BLaER1 treated with 17β-estradiol and CSF1 and Interleukin-3, amounts not matched to agents 10 nM and 100 nM (cell line): ENCODE measurements around the gene CRACDL.
A peak's percentile ranks its signal among the peaks of the same experiment; 100 is the strongest.
"Not testable (repeated sequence)": the region's sequence is repeated elsewhere in the genome, so short reads cannot be mapped to it uniquely, and the experiment has no call there.

Experiments
- H3K27ac ChIP-seq, 11 experiments: shearing (Covaris generic); formaldehyde crosslinking; 2 replicates each; pipeline ENCODE4 v1.8.1; 2022
- H3K27me3 ChIP-seq, 11 experiments: shearing (Covaris generic); formaldehyde crosslinking; 2 replicates each; pipeline ENCODE4 v1.8.1; 2022
- H3K36me3 ChIP-seq, 11 experiments: shearing (Covaris generic); formaldehyde crosslinking; 2 replicates each; pipeline ENCODE4 v1.8.1; 2022
- H3K4me1 ChIP-seq, 10 experiments: shearing (Covaris generic); formaldehyde crosslinking; 2 replicates each; pipeline ENCODE4 v1.8.1; 2022
- H3K4me2 ChIP-seq, 11 experiments: shearing (Covaris generic); formaldehyde crosslinking; 2 replicates each; pipeline ENCODE4 v1.8.1; 2022
- H3K4me3 ChIP-seq, 10 experiments: shearing (Covaris generic); formaldehyde crosslinking; 2 replicates each; pipeline ENCODE4 v1.8.1; 2022
- H3K9ac ChIP-seq, 11 experiments: shearing (Covaris generic); formaldehyde crosslinking; 2 replicates each; pipeline ENCODE4 v1.8.1; 2022
- H3K9me3 ChIP-seq, 11 experiments: shearing (Covaris generic); formaldehyde crosslinking; replicated peaks in 1 of 11; 2 replicates each; pipeline ENCODE4 v1.8.1; 2022
- H4K20me1 ChIP-seq, 11 experiments: shearing (Covaris generic); formaldehyde crosslinking; 2 replicates each; pipeline ENCODE4 v1.8.1; 2022
- Cebpa-rat ChIP-seq, 11 experiments: shearing (Covaris generic); IDR thresholded peaks; 2 replicates each; pipeline ENCODE4 v1.8.1; 2022

The CRACDL gene

DNA sequence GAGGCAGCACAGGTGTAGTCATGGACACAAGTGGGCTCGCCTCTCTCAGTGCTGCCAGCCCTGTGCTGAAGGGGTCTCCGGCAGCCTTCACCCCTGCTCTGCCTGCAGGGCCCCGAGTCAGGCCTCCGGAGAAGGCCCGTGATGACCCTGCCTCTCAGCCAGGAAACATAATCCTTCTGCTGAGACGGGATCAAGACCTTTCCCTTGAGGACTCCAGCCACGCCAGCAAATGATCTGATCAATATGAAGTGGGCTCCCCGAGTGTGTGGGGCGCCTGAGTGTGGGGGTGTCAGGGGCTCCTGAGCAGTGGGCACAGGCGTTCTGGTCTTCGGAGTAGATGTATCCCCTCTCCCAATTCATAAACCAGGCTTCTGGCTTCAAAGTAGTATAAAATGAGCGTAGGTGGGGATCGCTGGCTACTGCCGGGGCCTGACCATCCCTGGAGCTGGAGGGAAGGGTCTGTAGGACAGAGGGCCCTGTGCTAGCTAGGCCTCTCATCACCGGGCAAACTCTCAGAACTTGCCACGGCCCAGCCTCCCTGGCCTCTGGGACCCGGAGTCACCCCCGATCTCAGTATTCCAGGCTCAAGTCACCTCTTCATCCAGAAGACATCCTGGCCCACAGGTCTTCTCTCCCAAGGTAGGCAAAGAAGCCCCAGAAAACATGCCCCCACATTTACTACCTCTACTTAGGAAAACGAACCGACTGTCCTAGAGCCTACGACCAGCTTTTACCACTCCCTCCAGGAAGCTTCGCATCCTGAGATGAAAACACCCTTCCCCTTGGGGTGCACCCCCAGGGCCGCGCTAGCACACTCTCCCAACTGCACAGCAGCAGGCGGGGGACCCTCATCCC, 33.6 kb downstream of the CRACDL start:
- Histone ChIP-seq H3K4me2 (peak overlapping the region in 7 of 11 experiments; percentile 10 to 64 (median 26); a peak in 13 of 22 replicates), H3K27me3 (no peaks in the 10 kb centered on the region), H3K4me3 (no peak overlapping the region)

DNA sequence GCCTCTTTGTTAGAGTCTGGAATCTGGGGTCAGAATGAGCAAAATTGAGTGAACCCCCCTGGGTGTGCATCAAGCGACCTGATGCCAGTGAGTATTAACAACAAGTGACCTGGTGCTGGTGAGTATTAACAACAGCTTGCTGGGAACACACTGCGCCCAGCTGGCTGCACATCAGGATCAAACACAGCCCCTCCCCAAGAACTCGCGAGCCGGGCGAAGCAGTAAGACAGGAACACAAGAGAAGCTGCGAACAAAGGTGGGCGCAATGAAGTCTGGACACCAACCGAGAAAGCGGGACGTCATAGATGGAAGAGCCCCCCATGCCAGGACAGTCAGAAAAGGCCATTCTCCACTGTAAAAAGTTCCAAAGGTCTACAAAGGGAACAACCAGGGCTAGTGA, 34.3 kb downstream of the CRACDL start:
- H3K9ac ChIP-seq = no peak overlapping the region
- no peak for TF ChIP-seq Cebpa-rat (IDR thresholded peaks at IDR 0.05)
- H3K36me3 ChIP-seq = no peaks in the 10 kb centered on the region
- H3K27ac ChIP-seq = no peak overlapping the region
- no peaks in the 10 kb centered on the region for H3K9me3 ChIP-seq
- H3K4me3 ChIP-seq = no peak overlapping the region
- no peaks in the 10 kb centered on the region for H3K27me3 ChIP-seq
- H3K4me2 ChIP-seq = no peak overlapping the region
- H4K20me1 ChIP-seq = no peaks in the 10 kb centered on the region
- H3K4me1 ChIP-seq = peaks cover 0 to 20% (median 9%) of the 10 kb centered on the region in 10 experiments; a peak in 11 of 20 replicates

More for the DNA sequence above, 33.6 kb downstream of the CRACDL start:
- Histone ChIP-seq H3K36me3 (no peaks in the 10 kb centered on the region), H3K9me3 (no peaks in the 10 kb centered on the region), H4K20me1 (no peaks in the 10 kb centered on the region), H3K27ac (no peak overlapping the region), H3K9ac (no peak overlapping the region; a peak in 1 of 22 replicates), H3K4me1 (peaks cover 0 to 27% (median 16%) of the 10 kb centered on the region in 10 experiments; a peak in 16 of 20 replicates)
- no peak for TF ChIP-seq Cebpa-rat (IDR thresholded peaks at IDR 0.05)

DNA sequence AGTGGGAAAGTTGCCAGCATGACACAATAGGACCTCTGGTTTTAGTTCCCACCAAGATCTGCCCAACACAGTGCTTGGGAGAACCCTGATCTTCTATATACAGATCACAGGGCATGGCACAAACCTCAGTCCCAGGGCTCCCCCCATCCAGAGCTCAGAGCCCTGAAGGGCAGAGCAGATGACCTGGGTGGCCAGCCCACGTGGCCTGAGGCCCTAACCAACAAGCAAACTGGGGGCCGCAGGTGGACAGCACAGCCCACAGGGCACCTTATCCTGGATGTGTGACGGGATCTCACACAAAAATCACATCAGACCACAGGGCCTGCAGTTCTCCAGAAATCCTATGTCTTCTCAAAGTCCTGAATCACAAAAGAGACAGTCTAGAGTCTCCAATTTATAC, 34.7 kb downstream of the CRACDL start:
- Histone ChIP-seq H3K27me3 (no peaks in the 10 kb centered on the region), H3K4me1 (peaks cover 0 to 23% (median 12%) of the 10 kb centered on the region in 10 experiments; a peak in 11 of 20 replicates), H3K36me3 (no peaks in the 10 kb centered on the region), H3K9me3 (no peaks in the 10 kb centered on the region), H3K27ac (no peak overlapping the region), H3K4me2 (no peak overlapping the region), H3K9ac (no peak overlapping the region), H4K20me1 (no peaks in the 10 kb centered on the region), H3K4me3 (no peak overlapping the region)
- TF ChIP-seq Cebpa-rat (IDR thresholded peaks at IDR 0.05) = no peak

DNA sequence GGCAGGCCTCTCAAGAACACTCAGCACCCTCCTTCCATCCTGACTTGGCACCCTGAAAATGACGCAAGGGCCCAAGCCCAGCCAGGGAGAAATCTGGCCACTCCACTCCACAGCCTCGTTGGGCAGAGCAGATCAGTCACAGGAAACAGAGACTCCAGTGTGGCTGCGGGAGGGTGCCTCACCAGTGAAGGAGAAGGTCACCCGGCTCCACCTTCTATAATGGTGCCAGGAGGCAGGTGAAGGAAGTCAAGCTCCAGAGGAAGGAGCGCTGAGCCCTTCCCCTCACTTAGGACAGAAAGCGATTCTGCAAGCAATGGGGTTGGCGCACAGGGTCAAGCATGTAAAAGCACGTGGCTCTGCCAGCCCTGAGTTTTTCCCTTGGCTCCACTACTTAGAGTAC, 35.3 kb downstream of the CRACDL start:
- Histone ChIP-seq H4K20me1 (no peaks in the 10 kb centered on the region), H3K9ac (no peak overlapping the region), H3K27ac (no peak overlapping the region), H3K4me2 (no peak overlapping the region), H3K9me3 (no peaks in the 10 kb centered on the region), H3K36me3 (no peaks in the 10 kb centered on the region), H3K4me3 (no peak overlapping the region), H3K4me1 (peaks cover 0 to 27% (median 16%) of the 10 kb centered on the region in 10 experiments; a peak in 11 of 20 replicates), H3K27me3 (no peaks in the 10 kb centered on the region)
- TF ChIP-seq Cebpa-rat (IDR thresholded peaks at IDR 0.05) = no peak

DNA sequence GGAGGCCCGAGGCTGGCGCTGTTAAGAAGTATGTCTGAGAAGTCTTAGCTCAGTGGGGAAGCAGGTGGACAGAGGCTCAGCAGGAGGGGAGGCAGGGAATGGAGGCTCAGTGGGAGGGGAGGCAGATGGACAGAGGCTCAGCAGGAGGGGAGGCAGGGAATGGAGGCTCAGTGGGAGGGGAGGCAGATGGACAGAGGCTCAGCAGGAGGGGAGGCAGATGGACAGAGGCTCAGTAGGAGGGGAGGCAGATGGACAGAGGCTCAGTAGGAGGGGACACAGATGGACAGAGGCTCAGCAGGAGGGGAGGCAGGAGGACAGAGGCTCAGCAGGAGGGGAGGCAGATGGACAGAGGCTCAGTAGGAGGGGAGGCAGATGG, 36.3 kb downstream of the CRACDL start:
- H3K4me1 ChIP-seq = peaks cover 0 to 27% (median 16%) of the 10 kb centered on the region in 10 experiments; a peak in 11 of 20 replicates
- H3K36me3 ChIP-seq, H3K4me2 ChIP-seq, H3K9me3 ChIP-seq, H3K27ac ChIP-seq, H4K20me1 ChIP-seq, H3K9ac ChIP-seq, H3K27me3 ChIP-seq, H3K4me3 ChIP-seq: not testable (repeated sequence)

DNA sequence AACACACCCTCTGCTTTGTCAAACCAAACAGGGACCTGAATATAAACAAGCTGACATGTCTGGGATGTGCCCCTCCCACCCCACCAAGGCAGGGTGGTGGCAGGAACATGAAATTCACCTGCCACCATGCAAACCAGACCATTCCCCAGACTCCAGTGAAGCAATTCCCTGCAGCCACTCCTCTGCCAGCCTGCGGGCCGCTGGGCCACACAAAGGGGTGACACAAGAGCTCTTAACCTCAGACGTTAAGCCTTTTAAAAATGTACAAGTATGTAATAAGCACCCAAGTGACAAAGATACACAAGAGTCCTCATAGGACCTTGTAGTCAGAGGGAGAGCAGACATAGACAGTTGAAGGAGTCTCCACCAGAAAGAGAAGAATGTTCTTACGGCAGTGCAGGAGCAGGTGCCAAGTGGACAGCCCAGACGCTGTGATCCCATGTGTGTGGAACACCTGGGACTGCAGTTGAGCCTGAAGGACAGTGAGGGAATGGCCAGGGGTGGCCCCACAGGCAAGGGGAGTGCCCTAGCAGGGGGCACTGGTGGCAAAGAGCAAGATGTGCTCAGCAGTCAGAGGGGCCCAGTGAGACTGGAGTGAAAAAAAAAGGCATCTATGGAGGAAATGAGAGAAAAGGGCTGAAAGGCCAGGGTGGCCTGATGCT, 36.9 kb downstream of the CRACDL start:
- Histone ChIP-seq H3K27me3 (no peaks in the 10 kb centered on the region), H4K20me1 (no peaks in the 10 kb centered on the region), H3K4me1 (peaks cover 0 to 27% (median 16%) of the 10 kb centered on the region in 10 experiments; a peak in 11 of 20 replicates), H3K9me3 (no peaks in the 10 kb centered on the region), H3K4me3 (no peak overlapping the region), H3K9ac (no peak overlapping the region), H3K4me2 (no peak overlapping the region), H3K36me3 (no peaks in the 10 kb centered on the region), H3K27ac (no peak overlapping the region)
- no peak for TF ChIP-seq Cebpa-rat (IDR thresholded peaks at IDR 0.05)

DNA sequence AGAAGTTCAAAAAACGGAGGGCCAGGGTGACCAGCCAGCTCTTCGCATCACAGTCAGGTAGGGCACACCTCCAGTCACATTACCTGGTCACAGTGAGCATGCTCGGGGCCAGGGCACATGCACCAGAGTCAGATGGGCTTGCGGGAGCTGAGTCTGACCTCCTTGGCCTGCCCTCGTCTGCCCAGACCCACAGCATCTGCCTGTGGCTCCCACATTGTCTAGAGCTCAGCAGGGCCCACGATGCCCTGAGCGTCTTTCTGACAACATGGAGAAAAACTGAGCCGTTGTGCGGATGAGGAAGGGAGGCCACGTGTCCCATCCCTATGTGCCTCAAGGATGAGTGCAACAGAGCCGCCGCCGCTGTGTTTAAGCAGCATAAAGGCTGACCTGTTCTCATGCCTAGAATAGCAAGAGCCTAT, 37.6 kb downstream of the CRACDL start:
- Histone ChIP-seq H3K4me2 (no peak overlapping the region), H4K20me1 (no peaks in the 10 kb centered on the region), H3K9me3 (no peaks in the 10 kb centered on the region), H3K36me3 (no peaks in the 10 kb centered on the region), H3K9ac (no peak overlapping the region), H3K27ac (no peak overlapping the region), H3K4me3 (no peak overlapping the region), H3K27me3 (no peaks in the 10 kb centered on the region), H3K4me1 (peaks cover 0 to 22% (median 16%) of the 10 kb centered on the region in 10 experiments; a peak in 11 of 20 replicates)
- TF ChIP-seq Cebpa-rat (IDR thresholded peaks at IDR 0.05) = no peak

DNA sequence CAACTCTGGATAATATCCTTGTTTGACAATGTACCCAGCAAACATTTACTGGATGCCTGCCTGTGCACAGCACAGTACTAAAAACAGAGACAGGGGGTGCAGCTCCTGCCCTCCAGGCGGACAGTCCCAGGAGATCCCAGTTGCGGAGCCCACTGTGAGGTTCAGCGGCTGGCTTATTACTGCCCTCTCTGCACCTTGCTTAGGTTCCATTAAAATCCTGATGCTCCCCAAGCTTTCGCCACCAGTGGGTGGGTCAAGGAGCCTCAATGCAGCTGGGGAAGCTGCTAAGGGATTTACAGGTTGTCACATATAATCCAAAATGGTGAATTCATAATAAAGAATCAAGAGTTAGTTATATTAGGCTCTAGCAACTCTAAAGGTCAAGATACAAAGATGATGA, 38.3 kb downstream of the CRACDL start:
- H3K9me3 ChIP-seq = no peaks in the 10 kb centered on the region
- H3K27me3 ChIP-seq = no peaks in the 10 kb centered on the region
- no peak overlapping the region for H3K4me2 ChIP-seq
- TF ChIP-seq Cebpa-rat (IDR thresholded peaks at IDR 0.05) = no peak
- peaks cover 0 to 16% (median 12%) of the 10 kb centered on the region in 10 experiments; a peak in 11 of 20 replicates for H3K4me1 ChIP-seq
- H3K9ac ChIP-seq = no peak overlapping the region
- H4K20me1 ChIP-seq = no peaks in the 10 kb centered on the region
- no peak overlapping the region for H3K27ac ChIP-seq
- H3K4me3 ChIP-seq = no peak overlapping the region
- H3K36me3 ChIP-seq = no peaks in the 10 kb centered on the region

DNA sequence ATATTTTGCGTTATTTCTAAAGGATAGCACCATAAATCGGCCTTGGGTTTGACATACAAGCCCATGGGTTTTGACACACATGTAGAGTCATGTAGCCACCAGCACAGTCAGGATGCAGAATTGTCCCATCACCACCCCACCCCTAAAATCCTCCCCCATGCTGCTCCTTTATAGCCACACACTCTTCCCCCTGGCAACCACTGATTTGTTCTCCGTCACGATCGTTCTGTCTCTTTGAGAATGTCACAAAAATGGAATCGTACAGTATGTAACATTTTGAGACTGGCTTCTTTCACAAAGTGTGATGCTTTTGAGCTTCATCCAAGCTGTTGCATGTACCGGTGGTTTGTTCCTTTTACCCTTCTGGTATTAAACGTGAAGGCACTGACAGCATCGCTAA, 39.1 kb downstream of the CRACDL start:
- no peak for TF ChIP-seq Cebpa-rat (IDR thresholded peaks at IDR 0.05)
- H3K27me3 ChIP-seq = no peaks in the 10 kb centered on the region

More for the DNA sequence above, 39.1 kb downstream of the CRACDL start:
- no peaks in the 10 kb centered on the region for H3K36me3 ChIP-seq
- peaks cover 0 to 10% (median 7%) of the 10 kb centered on the region in 10 experiments; a peak in 7 of 20 replicates for H3K4me1 ChIP-seq
- peak overlapping the region in 3 of 11 experiments; percentile 9 to 16 (median 12); a peak in 1 of 22 replicates for H3K4me2 ChIP-seq
- H3K9ac ChIP-seq = no peak overlapping the region
- no peak overlapping the region for H3K4me3 ChIP-seq
- H4K20me1 ChIP-seq = no peaks in the 10 kb centered on the region
- no peak overlapping the region for H3K27ac ChIP-seq
- no peaks in the 10 kb centered on the region for H3K9me3 ChIP-seq
